Coronary artery (tissue), 2 donors: ENCODE data around the gene OR2M3.

Source experiments
- DNase-seq: peaks from one replicate; pipeline ENCODE4 v3.0.0-alpha.2; 2017; ENCODE audit warnings: low spot score
- H3K27ac ChIP-seq, 2 donors: fragments of 200-600 bp; sonication (generic); one replicate each; pipeline ENCODE4 v1.5.1; 2016 to 2019
- H3K4me3 ChIP-seq: fragments of 200-600 bp; sonication (generic); 2 replicates; pipeline ENCODE4 v1.5.1; 2016; ENCODE audit warnings: mild to moderate bottlenecking, moderate library complexity
- TF ChIP-seq, protein P1 (sequence below): fragments of 200-600 bp; sonication (generic); IDR thresholded peaks from one replicate; pipeline ENCODE4 v1.5.1; 2019; ENCODE audit warnings: antibody characterized with exemption

The OR2M3 gene, protein sequence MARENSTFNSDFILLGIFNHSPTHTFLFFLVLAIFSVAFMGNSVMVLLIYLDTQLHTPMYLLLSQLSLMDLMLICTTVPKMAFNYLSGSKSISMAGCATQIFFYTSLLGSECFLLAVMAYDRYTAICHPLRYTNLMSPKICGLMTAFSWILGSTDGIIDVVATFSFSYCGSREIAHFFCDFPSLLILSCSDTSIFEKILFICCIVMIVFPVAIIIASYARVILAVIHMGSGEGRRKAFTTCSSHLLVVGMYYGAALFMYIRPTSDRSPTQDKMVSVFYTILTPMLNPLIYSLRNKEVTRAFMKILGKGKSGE

DNA sequence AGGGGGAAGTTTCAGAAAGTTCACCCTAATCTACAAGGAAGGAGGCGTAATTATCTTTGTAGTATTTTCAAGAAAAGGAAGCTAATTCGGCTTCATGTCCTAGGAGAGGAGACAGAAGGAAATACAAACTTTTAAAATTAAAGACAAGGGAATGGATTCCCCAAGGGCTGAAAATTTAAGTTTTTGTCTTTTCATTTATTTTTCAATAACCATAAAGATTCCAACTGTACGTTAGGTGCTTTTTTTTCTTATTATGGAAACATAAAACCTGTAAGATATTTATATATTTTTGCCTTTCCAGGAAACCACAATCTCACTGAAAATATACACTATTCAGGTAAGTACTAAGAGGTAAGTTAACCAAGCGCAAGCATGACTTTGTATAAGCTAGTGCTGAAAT lies at the start of gene OR2M3:
TSS of gene OR2M3 (plus strand) at position 301 of the 400 bp plus-strand sequence. CDS start 5,803 bp downstream, outside the sequence.
- TF ChIP-seq, protein P1, sequence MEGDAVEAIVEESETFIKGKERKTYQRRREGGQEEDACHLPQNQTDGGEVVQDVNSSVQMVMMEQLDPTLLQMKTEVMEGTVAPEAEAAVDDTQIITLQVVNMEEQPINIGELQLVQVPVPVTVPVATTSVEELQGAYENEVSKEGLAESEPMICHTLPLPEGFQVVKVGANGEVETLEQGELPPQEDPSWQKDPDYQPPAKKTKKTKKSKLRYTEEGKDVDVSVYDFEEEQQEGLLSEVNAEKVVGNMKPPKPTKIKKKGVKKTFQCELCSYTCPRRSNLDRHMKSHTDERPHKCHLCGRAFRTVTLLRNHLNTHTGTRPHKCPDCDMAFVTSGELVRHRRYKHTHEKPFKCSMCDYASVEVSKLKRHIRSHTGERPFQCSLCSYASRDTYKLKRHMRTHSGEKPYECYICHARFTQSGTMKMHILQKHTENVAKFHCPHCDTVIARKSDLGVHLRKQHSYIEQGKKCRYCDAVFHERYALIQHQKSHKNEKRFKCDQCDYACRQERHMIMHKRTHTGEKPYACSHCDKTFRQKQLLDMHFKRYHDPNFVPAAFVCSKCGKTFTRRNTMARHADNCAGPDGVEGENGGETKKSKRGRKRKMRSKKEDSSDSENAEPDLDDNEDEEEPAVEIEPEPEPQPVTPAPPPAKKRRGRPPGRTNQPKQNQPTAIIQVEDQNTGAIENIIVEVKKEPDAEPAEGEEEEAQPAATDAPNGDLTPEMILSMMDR, result no peak
- no peak within 1 kb of the TSS for H3K4me3 ChIP-seq
- no peak for DNase-seq
- H3K27ac ChIP-seq, result no peak within 1 kb of the TSS

DNA sequence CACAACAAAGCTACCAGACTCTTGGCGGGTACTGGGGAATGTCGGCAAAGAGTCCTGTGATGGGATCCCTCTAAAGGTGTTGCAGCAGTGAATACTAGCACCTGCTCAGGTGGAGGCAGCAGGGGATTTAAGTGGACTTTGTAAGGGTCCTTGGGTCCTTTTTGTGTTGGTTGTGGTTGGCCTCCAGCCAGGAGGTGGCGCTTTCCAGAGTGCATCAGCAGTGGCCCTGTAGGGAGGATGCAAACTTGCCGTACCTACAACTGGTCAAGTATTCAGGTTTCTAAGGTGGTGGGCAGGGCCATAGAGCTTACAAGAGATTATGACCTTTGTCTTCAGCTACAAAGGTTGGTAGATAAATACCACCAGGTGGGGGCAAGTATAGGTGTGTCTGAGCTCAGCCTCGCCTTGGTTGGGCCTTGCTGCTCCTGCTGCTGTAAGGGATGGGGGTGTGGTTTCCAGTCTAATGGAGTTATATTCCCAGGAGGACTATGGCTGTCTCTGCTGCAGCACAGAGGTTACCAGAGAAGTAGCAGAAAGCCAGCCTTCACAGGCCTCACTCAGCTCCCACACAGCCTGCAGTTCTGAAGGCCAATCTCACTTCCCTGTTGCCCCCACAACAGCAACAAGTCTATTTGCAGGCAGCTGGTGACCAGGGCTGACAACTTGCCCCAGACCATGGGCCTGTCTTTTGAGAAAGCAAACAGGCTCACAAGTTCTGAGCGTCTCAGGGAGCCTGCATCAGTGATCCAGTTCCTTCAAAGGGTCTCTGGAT lies 44.8 kb upstream of the OR2M3 start:
- TF ChIP-seq, protein P1, result no peak
- Histone ChIP-seq H3K27ac (no peak overlapping the region), H3K4me3 (no peak overlapping the region)
- no peak for DNase-seq

DNA sequence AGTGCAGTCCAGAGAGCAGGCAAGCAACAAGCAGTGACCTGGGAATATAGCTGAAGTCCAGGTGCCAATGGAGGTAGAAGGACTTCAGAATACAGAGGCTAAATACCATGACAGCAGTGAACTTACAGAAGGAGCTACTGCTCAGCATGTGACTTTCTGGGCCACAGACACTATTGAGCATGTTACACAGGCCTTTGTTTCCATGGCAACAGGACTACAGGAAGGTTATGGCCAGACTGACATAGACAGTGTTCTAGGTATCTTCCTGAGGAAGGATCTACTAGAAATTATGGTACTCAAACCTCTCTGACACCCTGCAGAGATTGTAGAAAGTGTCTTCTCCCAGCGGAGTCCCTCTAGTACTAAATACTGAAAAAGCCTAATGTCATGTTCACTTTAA lies 41.1 kb upstream of the OR2M3 start:
- no peak for DNase-seq
- H3K4me3 ChIP-seq, result no peak overlapping the region

DNA sequence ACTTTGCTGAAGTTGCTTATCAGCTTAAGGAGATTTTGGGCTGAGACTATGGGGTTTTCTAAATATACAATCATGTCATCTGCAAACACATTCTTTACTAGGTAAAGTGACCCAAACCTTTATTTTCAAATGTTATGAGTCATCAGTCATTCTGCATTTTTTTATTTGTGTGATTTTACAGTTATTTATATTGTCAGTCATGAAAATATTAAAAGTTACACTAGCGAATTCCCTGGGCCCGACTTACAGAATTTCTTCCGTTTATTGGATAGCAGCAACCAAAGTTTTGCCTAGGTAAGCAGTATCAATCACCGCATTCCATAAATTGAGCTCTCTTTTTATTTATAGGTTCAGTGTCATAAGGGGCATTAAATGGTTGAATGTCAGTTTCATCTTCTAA lies 38.3 kb upstream of the OR2M3 start:
- H3K27ac ChIP-seq, result no peak overlapping the region
- no peak overlapping the region for H3K4me3 ChIP-seq
- no peak for DNase-seq
- TF ChIP-seq, protein P1, result no peak

More for the DNA sequence above, 41.1 kb upstream of the OR2M3 start:
- TF ChIP-seq, protein P1, result no peak
- no peak overlapping the region for H3K27ac ChIP-seq

DNA sequence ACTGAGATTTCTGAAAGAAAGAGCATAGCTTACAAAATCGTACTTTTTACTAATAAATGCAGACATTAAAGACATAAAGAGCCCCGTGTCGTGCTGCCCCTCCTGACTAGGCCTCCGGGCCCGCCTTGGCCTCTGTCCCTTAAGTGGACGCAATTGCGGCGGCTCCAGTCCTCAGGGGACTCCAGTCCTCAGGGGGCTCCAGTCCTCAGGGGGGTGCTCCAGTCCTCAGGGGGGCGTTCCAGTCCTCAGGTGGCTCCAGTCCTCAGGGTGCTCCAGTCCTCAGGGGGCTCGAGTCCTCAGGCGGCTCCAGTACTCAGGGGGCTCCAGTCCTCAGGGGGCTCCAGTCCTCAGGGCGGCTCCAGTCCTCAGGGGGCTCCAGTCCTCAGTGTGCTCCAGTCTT lies 33.0 kb upstream of the OR2M3 start:
- DNase-seq, result no peak
- TF ChIP-seq, protein P1, result no peak
- no peak overlapping the region for H3K27ac ChIP-seq
- H3K4me3 ChIP-seq, result no peak overlapping the region

DNA sequence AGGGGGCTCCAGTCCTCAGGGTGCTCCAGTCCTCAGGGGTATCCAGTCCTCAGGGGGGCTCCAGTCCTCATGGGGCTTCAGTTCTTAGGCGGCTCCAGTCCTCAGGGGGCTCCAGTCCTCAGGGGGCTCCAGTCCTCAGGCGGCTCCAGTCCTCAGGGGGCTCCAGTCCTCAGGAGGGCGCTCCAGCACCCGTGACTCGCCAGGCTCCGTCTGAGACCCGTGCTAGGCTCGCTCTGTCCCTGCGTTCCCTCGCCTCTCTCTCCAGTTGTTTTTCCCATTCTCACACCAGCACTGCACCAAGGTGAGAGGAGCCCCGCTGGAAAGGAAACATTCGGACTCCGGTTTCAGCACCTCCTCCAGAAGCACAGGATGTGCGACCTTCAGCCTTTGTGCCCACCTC lies 31.9 kb upstream of the OR2M3 start:
- DNase-seq, result no peak
- Histone ChIP-seq H3K4me3 (no peak overlapping the region), H3K27ac (no peak overlapping the region)
- TF ChIP-seq, protein P1, result no peak

DNA sequence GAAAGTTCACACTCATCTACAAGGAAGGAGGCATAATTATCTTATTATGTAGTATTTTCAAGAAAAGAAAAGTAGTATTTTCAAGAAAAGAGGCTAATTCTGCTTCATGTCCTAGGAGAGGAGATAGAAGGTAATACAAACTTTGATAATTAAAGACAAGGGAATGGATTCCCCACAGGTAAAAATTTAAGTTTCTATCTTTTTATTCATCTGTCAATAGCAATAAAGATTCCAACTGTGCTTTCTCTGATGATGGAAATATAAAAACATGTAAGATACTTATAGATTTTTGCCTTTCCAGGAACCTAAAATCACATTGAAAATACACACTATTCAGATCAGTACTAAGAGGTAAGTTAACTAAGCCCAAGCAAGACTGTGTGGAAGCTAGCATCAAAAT lies 22.5 kb upstream of the OR2M3 start, which contains the start of gene OR2M2:
TSS of gene OR2M2 (plus strand) at position 301 of the 400 bp plus-strand sequence. CDS start 5,165 bp downstream, outside the sequence.
- DNase-seq, result no peak
- H3K27ac ChIP-seq, result no peak within 1 kb of the TSS
- TF ChIP-seq, protein P1, result no peak
- no peak within 1 kb of the TSS for H3K4me3 ChIP-seq
